T-helper 17 cell (primary cell): ENCODE measurements around the gene SPOUT1. TPM values are rescaled to one million over a fixed set of nuclear protein-coding genes. Genes with fewer than 3 reads are reported as not detected.
"Not testable (repeated sequence)": the region's sequence is repeated elsewhere in the genome, so short reads cannot be mapped to it uniquely, and the experiment has no call there.

ENCODE experiments used
- ATAC-seq: fragments of 150-1000 bp; cut with Tn5 transposase; 2 replicates; pipeline ENCODE4 v1.10.0; 2021; ENCODE audit warnings: mild to moderate bottlenecking, moderate library complexity
- DNase-seq, 3 donors: peaks; one replicate each; pipeline versions ENCODE4 v3.0.0 to v3.0.0-alpha.2; 2020 to 2021
- H3K9me3 ChIP-seq: one replicate; pipeline ENCODE4 v1.7.0; 2013; ENCODE audit warnings: low read length, mild to moderate bottlenecking; ENCODE audit not compliant: control insufficient read depth, poor library complexity, severe bottlenecking
- H3K27ac Mint-ChIP-seq: one replicate; pipeline ENCODE4 v1.8.0; 2022; ENCODE audit warnings: mild to moderate bottlenecking, moderate library complexity, mixed read lengths
- H3K27me3 Mint-ChIP-seq: one replicate; pipeline ENCODE4 v1.8.0; 2022; ENCODE audit warnings: mixed read lengths
- H3K36me3 Mint-ChIP-seq: one replicate; pipeline ENCODE4 v1.8.0; 2022; ENCODE audit warnings: low read depth, mixed read lengths
- H3K4me1 Mint-ChIP-seq: one replicate; pipeline ENCODE4 v1.8.0; 2022; ENCODE audit warnings: mild to moderate bottlenecking, mixed read lengths
- H3K4me3 Mint-ChIP-seq: one replicate; pipeline ENCODE4 v1.8.0; 2022; ENCODE audit warnings: mild to moderate bottlenecking, moderate library complexity, mixed read lengths
- total RNA-seq, 4 donors: library from RNA in 2 of 4; stranded (reverse) in 2 of 4; gene quantifications; one replicate each; pipeline ENCODE4 v1.2.3 and lab custom pipeline; 2022 to 2026

Gene SPOUT1, protein sequence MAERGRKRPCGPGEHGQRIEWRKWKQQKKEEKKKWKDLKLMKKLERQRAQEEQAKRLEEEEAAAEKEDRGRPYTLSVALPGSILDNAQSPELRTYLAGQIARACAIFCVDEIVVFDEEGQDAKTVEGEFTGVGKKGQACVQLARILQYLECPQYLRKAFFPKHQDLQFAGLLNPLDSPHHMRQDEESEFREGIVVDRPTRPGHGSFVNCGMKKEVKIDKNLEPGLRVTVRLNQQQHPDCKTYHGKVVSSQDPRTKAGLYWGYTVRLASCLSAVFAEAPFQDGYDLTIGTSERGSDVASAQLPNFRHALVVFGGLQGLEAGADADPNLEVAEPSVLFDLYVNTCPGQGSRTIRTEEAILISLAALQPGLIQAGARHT
- total RNA-seq (10 to 100 TPM; 33.7 to 48.1 TPM), total RNA-seq (lab: John Stamatoyannopoulos, UW) (0.46 to 0.60 reads per million in 2 donors)

- ATAC-seq, result peak; percentile 99
- no peaks in the 10 kb centered on the region for H3K36me3 Mint-ChIP-seq
- H3K27ac Mint-ChIP-seq, result peak within 1 kb of the TSS; percentile 94
- H3K27me3 Mint-ChIP-seq, result no peaks in the 10 kb centered on the region
- peak; percentile 87 to 90 (median 88) for DNase-seq
- H3K4me1 Mint-ChIP-seq, result peaks cover 14% of the 10 kb centered on the region
- H3K4me3 Mint-ChIP-seq, result peak within 1 kb of the TSS; percentile 98
- no peaks in the 10 kb centered on the region for H3K9me3 ChIP-seq
These were observed at the start of gene SPOUT1 for GRCh38 chr9:128829477-128830251. Gene SPOUT1 (minus strand): TSS chr9:128829794. CDS start chr9:128829780, 14 bp downstream.

DNA sequence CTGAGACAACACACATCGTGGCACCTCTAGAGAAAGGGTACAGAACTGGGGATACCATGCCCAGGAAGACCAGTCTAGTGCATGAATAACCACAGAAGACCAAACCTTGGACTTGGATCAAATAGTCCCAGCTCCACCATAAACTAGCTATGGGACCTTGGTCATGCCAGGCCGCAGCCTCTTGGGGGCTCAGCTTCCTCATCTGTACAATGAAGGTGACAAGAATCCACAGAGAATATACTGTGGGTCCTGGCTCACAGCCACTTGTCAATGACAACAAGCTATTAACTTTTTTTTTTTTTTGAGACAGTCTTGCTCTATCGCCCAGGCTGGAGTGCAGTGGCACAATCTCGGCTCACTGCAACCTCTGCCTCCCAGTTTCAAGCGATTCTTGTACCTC, 48.3 kb upstream of the SPOUT1 start:
- Mint-ChIP-seq H3K36me3 (peaks cover 3% of the 10 kb centered on the region), H3K4me3 (no peak overlapping the region), H3K4me1 (peaks cover 23% of the 10 kb centered on the region), H3K27me3 (no peaks in the 10 kb centered on the region), H3K27ac (no peak overlapping the region)
- no peak for DNase-seq
- ATAC-seq, result no peak
- H3K9me3 ChIP-seq, result no peaks in the 10 kb centered on the region

DNA sequence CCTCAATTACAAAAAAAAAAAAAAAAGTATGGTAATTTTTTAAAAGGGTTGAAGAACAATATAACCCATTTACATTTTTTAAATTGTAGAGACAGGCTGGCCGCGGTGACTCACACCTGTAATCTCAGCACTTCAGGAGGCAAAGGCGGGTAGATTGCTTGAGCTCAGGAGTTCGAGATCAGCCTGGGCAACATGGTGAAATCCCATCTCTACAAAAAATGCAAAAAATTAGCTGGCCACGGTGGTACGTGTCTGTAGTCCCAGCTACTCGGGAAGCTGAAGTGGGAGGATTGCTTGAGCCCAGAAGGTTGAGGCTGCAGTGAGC, 41.3 kb upstream of the SPOUT1 start:
- H3K4me1 Mint-ChIP-seq, DNase-seq, H3K9me3 ChIP-seq, H3K27me3 Mint-ChIP-seq, H3K36me3 Mint-ChIP-seq, H3K27ac Mint-ChIP-seq, ATAC-seq, H3K4me3 Mint-ChIP-seq: not testable (repeated sequence)

DNA sequence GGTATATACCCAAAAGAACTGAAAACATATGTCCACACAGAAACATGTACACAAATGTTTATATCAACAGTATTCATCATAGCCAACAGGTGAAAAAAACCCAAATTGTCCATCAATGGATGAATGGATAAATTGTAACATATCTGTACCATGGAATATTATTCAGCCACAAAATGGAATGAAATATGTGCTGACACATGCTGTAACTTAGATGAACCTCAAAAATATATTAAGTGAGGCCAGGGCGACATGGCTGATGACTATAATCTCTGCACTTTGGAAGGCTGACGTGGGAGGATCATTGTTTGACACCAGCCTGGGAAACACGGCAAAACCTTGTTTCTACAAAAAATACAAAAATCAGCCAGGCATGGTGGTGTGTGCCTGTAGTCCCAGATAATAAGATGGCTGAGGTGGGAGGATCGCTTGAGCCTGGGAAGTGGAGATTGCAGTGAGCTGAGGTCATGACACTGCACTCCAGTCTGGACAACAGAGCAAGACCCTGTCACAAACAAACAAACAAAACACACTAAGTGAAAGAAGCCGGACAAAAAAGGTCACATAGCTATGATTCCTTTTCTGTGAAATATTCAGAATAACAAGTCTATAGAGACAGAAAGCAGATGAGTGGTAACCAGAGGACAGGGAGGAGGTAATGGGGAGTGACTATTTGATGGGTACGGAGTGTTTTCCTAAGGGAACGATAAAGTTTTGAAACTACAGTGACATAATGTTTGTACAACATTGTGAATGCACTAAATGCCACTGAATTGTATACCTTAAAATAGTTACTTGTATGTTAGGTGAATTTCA, 40.7 kb upstream of the SPOUT1 start:
- no peaks in the 10 kb centered on the region for H3K36me3 Mint-ChIP-seq
- H3K27ac Mint-ChIP-seq, result no peak overlapping the region
- peaks cover 8% of the 10 kb centered on the region for H3K4me1 Mint-ChIP-seq
- H3K4me3 Mint-ChIP-seq, result no peak overlapping the region
- H3K27me3 Mint-ChIP-seq, result no peaks in the 10 kb centered on the region
- DNase-seq, result no peak
- H3K9me3 ChIP-seq, result no peaks in the 10 kb centered on the region
- ATAC-seq, result no peak

GRCh38 chr9:128863647-128864046, 34.1 kb upstream of the SPOUT1 start:
- Mint-ChIP-seq H3K27ac (peak overlapping the region; percentile 39), H3K36me3 (no peaks in the 10 kb centered on the region), H3K4me1 (peaks cover 10% of the 10 kb centered on the region), H3K27me3 (no peaks in the 10 kb centered on the region), H3K4me3 (peak overlapping the region; percentile 25)
- ATAC-seq, result peak; percentile 96
- peak; percentile 68 to 82 (median 76) for DNase-seq
- no peaks in the 10 kb centered on the region for H3K9me3 ChIP-seq

- Mint-ChIP-seq H3K36me3 (no peaks in the 10 kb centered on the region), H3K4me3 (no peak overlapping the region), H3K27me3 (no peaks in the 10 kb centered on the region), H3K27ac (no peak overlapping the region), H3K4me1 (peaks cover 10% of the 10 kb centered on the region)
- ATAC-seq (no peak), DNase-seq (no peak)
- H3K9me3 ChIP-seq, result no peaks in the 10 kb centered on the region
These were observed 32.8 kb upstream of the SPOUT1 start for GRCh38 chr9:128862401-128862851.

GRCh38 chr9:128861501-128861900, 31.9 kb upstream of the SPOUT1 start:
- no peak for DNase-seq
- Mint-ChIP-seq H3K27me3 (no peaks in the 10 kb centered on the region), H3K36me3 (no peaks in the 10 kb centered on the region), H3K4me1 (peaks cover 10% of the 10 kb centered on the region), H3K27ac (no peak overlapping the region), H3K4me3 (no peak overlapping the region)
- H3K9me3 ChIP-seq, result no peaks in the 10 kb centered on the region
- ATAC-seq, result no peak

- no peaks in the 10 kb centered on the region for H3K9me3 ChIP-seq
- H3K36me3 Mint-ChIP-seq, result no peaks in the 10 kb centered on the region
- no peak overlapping the region for H3K4me3 Mint-ChIP-seq
- peaks cover 9% of the 10 kb centered on the region for H3K4me1 Mint-ChIP-seq
- H3K27ac Mint-ChIP-seq, result no peak overlapping the region
- H3K27me3 Mint-ChIP-seq, result no peaks in the 10 kb centered on the region
- DNase-seq, result no peak
- ATAC-seq, result no peak
These were observed 31.3 kb upstream of the SPOUT1 start for GRCh38 chr9:128860937-128861336.

- H3K9me3 ChIP-seq, H3K4me3 Mint-ChIP-seq, H3K27ac Mint-ChIP-seq, ATAC-seq, H3K36me3 Mint-ChIP-seq, DNase-seq, H3K4me1 Mint-ChIP-seq, H3K27me3 Mint-ChIP-seq: not testable (repeated sequence)
These were observed 28.9 kb upstream of the SPOUT1 start for GRCh38 chr9:128858476-128858875.

DNA sequence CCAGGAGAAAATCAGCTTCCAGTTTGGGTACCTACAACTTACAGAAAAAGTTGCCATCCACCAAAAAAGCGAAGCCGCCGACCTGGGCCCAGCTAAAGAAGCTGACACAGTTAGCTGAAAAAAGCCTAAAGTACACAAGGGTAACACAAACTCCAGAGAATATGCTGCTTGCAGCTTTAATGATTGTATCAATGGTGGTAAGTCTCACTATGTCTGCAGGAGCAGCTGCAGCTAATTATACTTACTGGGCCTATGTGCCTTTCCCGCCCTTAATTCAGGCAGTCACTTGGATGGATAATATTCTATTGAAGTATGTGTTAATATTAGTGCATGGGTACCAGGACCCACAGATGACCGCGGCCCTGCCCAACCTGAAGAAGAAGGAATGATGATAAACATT, 24.9 kb upstream of the SPOUT1 start:
- H3K27me3 Mint-ChIP-seq, H3K4me1 Mint-ChIP-seq, ATAC-seq, H3K36me3 Mint-ChIP-seq, DNase-seq, H3K4me3 Mint-ChIP-seq, H3K9me3 ChIP-seq, H3K27ac Mint-ChIP-seq: not testable (repeated sequence)

DNA sequence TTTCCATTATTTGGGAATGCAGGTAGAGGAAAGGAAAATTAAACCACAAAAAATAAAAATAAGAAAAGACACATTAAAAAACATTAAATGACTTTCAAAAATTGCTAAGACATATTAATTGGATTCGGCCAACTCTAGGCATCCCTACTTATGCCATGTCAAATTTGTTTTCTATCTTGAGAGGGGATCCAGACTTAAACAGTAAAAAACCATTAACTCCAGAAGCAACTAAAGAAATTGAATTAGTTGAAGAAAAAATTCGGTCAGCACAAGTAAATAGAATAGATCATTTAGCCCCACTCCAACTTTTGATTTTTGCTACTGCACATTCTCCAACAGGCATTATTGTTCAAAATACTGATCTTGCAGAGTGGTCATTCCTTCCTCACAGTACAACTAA, 23.1 kb upstream of the SPOUT1 start:
- not testable (repeated sequence) for ATAC-seq, H3K4me1 Mint-ChIP-seq, H3K9me3 ChIP-seq, H3K27me3 Mint-ChIP-seq, DNase-seq, H3K4me3 Mint-ChIP-seq, H3K36me3 Mint-ChIP-seq, H3K27ac Mint-ChIP-seq

DNA sequence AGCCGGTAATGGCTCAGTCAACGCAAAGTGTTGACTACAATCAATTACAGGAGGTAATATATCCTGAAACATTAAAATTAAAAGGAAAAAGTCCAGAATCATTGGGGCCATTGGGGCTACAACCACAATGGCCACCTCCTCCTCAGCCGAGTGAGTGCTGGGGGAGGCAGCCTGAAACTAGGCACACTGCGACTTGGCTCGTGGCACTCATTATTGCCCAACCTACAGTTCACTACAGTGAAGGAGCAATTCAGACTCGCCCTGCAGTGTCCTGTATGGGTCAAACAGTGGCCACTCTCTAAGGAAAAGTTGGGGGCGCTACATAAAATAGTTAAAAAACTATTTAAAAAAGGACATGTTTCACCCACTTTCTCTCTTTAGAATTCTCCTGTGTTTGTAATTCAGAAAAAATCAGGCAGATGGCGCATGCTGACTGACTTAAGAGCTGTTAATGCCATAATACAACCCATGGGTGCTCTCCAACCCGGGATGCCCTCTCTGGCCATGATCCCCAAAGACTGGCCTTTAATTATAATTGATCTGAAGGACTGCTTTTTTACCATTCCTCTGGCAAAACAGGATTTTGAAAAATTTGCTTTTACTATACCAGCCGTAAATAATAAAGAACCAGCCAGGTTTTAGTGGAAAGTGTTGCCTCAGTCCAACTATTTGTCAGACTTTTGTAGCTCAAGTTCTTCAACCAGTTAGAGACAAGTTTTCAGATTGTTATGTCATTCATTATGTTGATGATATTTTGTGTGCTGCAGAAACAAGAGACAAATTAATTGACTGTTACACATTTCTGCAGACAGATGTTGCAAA, 22.4 kb upstream of the SPOUT1 start:
- H3K9me3 ChIP-seq, DNase-seq, H3K27ac Mint-ChIP-seq, H3K4me3 Mint-ChIP-seq, H3K27me3 Mint-ChIP-seq, H3K4me1 Mint-ChIP-seq, ATAC-seq, H3K36me3 Mint-ChIP-seq: not testable (repeated sequence)
